ENCODE data around the gene EIF3K.

The EIF3K gene

GRCh38 chr19:38682872-38683392 lies 63.9 kb downstream of the EIF3K start:
- DNase-seq (ENCODE audit: extremely low spot score) = no peak
- ChIA-PET POLR2A (interaction anchor here (0.6 kb wide), 2 partner anchors 36 to 60 kb away, joined by 3 read pairs; partner anchors contain the start of gene ACTN4), CTCF (interaction anchor here (0.7 to 3.0 kb wide), 6 partner anchors 11 to 280 kb away, joined by 3 to 11 read pairs (median 4); partner anchors contain the start of genes FAM98C, MRPS12 and SARS2)
- no peak for TF ChIP-seq CTCF (IDR thresholded peaks at IDR 0.05; ENCODE audit: control extremely low read depth, extremely low read depth, low read depth, missing control alignments)

- TF ChIP-seq CTCF (IDR thresholded peaks at IDR 0.05; ENCODE audit: control extremely low read depth, extremely low read depth, low read depth, missing control alignments) = no peak
- ChIA-PET POLR2A (interaction anchor here (0.6 kb wide), 1 partner anchor 36 kb away, joined by 3 read pairs; the partner anchor contains the start of gene ACTN4), CTCF (interaction anchor here (0.7 to 3.0 kb wide), 5 partner anchors 10 to 281 kb away, joined by 3 to 11 read pairs (median 4); partner anchors contain the start of genes FAM98C, MRPS12 and SARS2)
- DNase-seq (ENCODE audit: extremely low spot score) = no peak
Observed at GRCh38 chr19:38683393-38684077, 64.5 kb downstream of the EIF3K start.

- peak; percentile 56 for DNase-seq (ENCODE audit: extremely low spot score)
- POLR2A ChIA-PET = no interaction called here
- CTCF ChIA-PET = interaction anchor here (1.3 to 3.0 kb wide), 5 partner anchors 10 to 282 kb away, joined by 3 to 19 read pairs (median 4); partner anchors contain the start of gene FAM98C
- no peak for TF ChIP-seq CTCF (IDR thresholded peaks at IDR 0.05; ENCODE audit: control extremely low read depth, extremely low read depth, low read depth, missing control alignments)
Observed at GRCh38 chr19:38684078-38684861, 65.3 kb downstream of the EIF3K start.

- ChIA-PET POLR2A (no interaction called here), CTCF (interaction anchor here (1.3 to 2.6 kb wide), 4 partner anchors 9 to 38 kb away, joined by 3 to 19 read pairs (median 4); partner anchors contain the start of gene ACTN4)
- TF ChIP-seq CTCF (IDR thresholded peaks at IDR 0.05; ENCODE audit: control extremely low read depth, extremely low read depth, low read depth, missing control alignments) = no peak
- DNase-seq (ENCODE audit: extremely low spot score) = no peak
Observed at GRCh38 chr19:38684862-38685665, 66.1 kb downstream of the EIF3K start.

- CTCF ChIA-PET = interaction anchor here (0.8 to 2.6 kb wide), 8 partner anchors 8 to 183 kb away, joined by 3 to 19 read pairs (median 4); partner anchors contain the start of gene ACTN4
- no peak for TF ChIP-seq CTCF (IDR thresholded peaks at IDR 0.05; ENCODE audit: control extremely low read depth, extremely low read depth, low read depth, missing control alignments)
- no peak for DNase-seq (ENCODE audit: extremely low spot score)
- POLR2A ChIA-PET = no interaction called here
Observed at GRCh38 chr19:38685666-38686529, 66.9 kb downstream of the EIF3K start.

All from GM10248 (cell line).